ENCODE data around the gene DLG2.

DLG2 gene

DNA sequence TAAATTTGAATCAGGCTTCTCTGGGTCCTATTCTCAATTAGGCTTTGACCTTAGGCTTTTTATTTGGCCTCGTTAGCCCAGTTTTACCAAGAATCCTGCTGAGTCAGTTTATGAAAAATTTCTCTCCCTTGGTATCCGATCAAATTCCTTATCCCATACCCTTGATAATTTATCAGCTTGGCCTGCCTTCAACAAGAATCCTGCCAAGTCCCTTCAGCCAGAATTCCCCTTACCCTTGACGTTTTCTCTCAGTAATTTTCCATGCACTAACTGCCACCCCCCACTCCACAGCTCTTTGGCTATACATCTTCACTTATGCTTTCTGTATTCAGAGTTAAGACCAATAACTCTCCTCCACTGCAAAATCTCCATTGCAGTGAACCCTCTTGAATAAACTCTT lies 1530.0 kb downstream of the DLG2 start:
- no peak for DNase-seq (ENCODE audit: low read depth)

- DNase-seq (ENCODE audit: low read depth), result no peak
Observed at GRCh38 chr11:84091212-84091986, 1535.7 kb downstream of the DLG2 start.

- DNase-seq (ENCODE audit: low read depth), result no peak
Observed at GRCh38 chr11:84089072-84090057, 1537.8 kb downstream of the DLG2 start.

GRCh38 chr11:84071851-84072250 lies 1555.3 kb downstream of the DLG2 start:
- no peak for DNase-seq (ENCODE audit: low read depth)

DNA sequence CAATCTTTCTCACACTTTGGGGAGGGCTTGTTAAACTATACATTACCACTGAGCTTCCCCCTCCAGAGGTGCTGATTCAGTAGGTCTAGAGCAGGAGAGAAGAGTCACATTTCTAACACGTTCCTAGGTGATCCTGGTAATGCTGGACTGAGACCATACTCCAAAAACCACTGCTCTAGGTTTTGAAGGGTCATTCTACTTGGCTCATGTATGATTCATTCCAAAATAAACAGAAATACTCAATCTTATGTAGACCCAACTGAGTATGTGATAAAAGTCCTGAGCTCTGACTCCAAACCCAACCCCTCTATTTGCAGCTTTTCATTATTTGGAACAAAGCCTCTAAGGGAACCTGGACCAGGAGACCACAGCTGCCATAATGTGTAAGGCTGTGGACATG lies 1558.1 kb downstream of the DLG2 start:
- DNase-seq (ENCODE audit: low read depth), result no peak

DNA sequence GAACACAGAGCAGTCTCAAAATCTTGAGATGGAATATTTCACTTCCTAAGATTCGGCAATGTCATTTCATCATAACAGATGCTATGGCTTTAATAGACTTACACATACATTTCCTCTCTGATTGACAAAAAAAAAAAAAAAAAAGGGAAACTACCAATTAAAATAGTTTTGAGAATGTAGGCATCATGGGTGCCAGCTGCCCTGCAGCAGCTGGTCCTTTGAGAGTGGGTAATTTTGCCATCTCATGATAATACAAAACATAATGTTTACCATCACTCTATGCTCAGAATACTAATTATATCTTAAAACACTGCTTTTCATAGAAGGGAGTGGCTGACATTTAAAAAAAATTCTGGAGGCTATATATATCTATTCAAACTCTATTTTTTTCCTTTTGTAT lies 1565.4 kb downstream of the DLG2 start:
- DNase-seq (ENCODE audit: low read depth), result no peak

DNA sequence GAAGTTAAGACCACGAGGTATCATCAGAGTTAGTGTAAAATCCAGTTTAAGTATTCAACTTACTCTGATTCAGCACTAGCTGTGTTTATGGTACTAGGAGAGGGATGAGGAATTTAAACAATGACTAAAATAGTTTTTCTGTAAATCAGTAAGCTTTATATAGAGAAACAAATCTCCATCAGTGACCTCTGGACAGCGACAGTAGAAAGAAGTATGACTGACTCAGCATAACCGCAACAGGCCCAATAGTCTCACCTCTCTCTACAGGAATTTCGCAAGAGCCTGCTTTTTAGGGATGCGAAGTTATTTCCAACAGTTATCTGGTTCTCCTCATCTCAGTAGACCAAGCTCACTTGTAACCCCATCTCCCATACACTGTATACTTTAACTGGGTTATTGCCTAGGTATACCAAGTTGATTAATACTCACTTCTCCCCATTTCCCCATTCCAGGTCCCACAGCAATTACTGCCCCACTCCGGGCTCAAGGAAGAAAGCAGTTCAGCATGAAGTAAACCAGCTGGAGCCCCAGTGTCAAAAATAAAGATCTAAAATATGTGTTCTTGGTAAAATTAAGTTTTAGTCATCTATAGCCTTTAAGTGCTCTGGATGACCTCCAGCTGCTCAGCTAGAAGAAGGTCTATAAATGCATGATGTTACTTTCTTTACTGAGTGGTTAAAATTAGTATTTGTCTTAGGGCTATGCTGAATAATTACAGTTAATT lies 1570.3 kb downstream of the DLG2 start:
- no peak for DNase-seq (ENCODE audit: low read depth)

- no peak for DNase-seq (ENCODE audit: low read depth)
Observed at GRCh38 chr11:84045146-84045545, 1582.0 kb downstream of the DLG2 start.

GRCh38 chr11:84044706-84045105 lies 1582.4 kb downstream of the DLG2 start:
- DNase-seq (ENCODE audit: low read depth), result no peak

GRCh38 chr11:84036664-84037194 lies 1590.4 kb downstream of the DLG2 start:
- DNase-seq (ENCODE audit: low read depth), result no peak

- no peak for DNase-seq (ENCODE audit: low read depth)
Observed at GRCh38 chr11:84035645-84036044, 1591.5 kb downstream of the DLG2 start.

DNA sequence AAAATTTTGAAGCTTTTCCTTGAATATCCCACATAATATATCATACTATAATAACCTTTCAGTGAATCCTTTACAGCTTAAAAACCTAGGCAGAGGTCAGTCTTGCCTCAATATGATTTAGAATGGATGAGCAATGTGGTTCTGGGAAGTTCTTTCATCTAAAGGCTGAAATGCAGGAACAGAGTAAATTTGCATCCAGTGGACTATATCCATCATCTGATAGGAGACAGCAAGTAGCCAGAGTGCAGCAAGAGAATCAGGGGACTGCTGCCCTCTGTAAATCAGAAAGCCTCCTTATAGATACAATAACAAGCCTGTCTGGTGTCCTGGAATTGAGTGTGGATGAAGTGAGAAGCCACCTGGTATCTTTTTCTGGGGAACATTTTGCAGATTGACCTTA lies 1592.7 kb downstream of the DLG2 start:
- DNase-seq (ENCODE audit: low read depth), result no peak

GRCh38 chr11:84024266-84024665 lies 1602.9 kb downstream of the DLG2 start:
- DNase-seq (ENCODE audit: low read depth), result no peak

DNA sequence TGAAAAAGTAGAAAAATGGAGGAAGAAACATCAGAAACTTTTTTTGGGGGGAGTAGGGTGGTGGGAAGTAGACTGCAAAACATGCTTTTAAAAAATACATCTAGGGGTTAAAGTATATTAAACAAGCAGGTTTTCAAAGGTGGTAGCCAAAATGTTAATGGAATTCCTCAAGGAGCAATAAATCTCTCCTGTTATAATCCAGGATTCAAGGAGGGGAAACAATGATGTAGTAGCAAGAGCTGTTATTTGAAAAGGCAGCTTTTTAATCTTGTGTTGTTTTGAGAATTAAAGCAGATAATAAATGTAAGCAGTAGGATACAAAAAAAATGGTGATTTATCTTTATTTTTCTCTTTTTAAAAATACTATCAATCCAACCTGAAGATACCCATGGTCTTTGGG lies 1604.4 kb downstream of the DLG2 start:
- no peak for DNase-seq (ENCODE audit: low read depth)

DNA sequence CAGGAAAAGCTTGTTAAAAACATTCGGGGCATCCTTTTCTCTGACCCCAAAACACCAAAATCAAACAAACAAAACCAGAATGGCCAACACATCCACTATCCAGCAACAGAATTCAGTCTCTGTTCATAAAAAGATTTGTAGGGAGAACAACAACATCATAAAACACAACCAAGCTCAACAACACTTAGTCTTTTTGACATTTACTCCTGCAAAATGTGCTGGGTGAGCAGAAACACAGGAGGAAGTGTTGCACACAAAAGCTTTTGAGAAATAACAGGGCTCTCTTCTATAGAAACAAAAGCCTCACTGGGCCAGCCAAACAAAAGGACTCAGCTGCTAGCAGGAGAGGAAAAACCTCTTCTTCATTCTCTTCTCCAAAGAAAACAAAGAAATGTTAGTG lies 1604.9 kb downstream of the DLG2 start:
- DNase-seq (ENCODE audit: low read depth), result no peak

- no peak for DNase-seq (ENCODE audit: low read depth)
Observed at GRCh38 chr11:84021291-84021690, 1605.9 kb downstream of the DLG2 start.

DNA sequence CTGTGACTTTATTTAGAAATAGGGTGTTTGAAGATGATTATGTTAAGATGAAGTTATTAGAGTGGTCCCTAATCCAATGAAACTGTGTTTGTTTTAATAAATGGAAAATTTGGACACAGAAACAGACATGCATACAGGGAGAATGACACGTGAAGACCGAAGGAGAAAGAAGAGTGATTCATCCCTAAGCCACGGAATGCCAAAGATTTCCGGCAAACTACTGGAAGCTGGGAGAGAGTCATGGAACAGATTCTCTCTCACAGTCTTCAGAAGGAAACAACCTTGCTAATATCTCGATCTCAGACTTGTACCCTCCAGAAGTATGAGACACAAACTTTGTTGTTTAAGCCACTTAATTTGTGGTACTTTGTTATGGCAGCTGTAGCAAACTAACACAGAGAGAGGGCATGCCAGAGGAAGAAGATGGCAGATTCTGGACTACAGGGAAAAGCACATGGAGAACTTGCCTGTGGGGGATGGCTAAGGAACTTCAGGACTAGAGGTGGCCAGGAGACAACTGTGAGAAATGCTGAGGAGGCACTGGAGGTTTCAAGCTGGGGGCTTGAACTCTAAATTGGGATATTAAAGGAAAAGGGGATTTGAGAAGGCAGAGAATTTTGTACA lies 1607.5 kb downstream of the DLG2 start:
- no peak for DNase-seq (ENCODE audit: low read depth)

- no peak for DNase-seq (ENCODE audit: low read depth)
Observed at GRCh38 chr11:84014539-84014938, 1612.6 kb downstream of the DLG2 start.

GRCh38 chr11:84012171-84012826 lies 1614.8 kb downstream of the DLG2 start:
- no peak for DNase-seq (ENCODE audit: low read depth)

DNA sequence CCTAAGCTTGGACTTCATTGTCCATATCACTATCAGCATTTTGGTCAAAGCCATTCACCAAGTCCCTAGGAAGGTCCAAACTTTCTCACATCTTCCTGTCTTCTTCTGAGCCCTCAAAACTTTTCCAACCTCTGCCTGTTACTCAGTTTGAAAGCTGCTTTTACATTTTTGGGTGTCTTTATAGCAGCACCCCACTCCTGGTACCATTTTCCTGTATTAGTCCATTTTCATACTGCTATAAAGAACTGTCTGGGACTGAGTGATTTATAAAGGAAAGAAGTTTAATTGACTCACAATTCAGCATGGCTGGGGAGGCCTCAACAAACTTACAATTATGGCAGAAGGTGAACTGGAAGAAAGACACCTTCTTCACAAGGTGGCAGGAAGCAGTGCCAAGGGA lies 1624.0 kb downstream of the DLG2 start:
- DNase-seq (ENCODE audit: low read depth), result no peak

GRCh38 chr11:83998921-83999320 lies 1628.2 kb downstream of the DLG2 start:
- no peak for DNase-seq (ENCODE audit: low read depth)
